Measurements from ENCODE around the gene WNK2.

Gene WNK2

GRCh38 chr9:93198117-93198837 lies 14.3 kb downstream of the WNK2 start:
- H3K27ac ChIP-seq (ENCODE audit: low read depth, low read length), result no peak overlapping the region
- no peaks in the 10 kb centered on the region for H3K27me3 ChIP-seq (ENCODE audit: low read length)
- TF ChIP-seq CTCF (IDR thresholded peaks at IDR 0.05; ENCODE audit: insufficient read depth, low read length, poor library complexity, severe bottlenecking), result no peak
- no peak for TF ChIP-seq EZH2phosphoT487 (conservative IDR thresholded peaks at IDR 0.05; ENCODE audit: low read length)
- no peak overlapping the region for H3K4me2 ChIP-seq (ENCODE audit: low read depth, low read length, poor library complexity, severe bottlenecking)
- no peak overlapping the region for H3K4me3 ChIP-seq (ENCODE audit: insufficient read depth, low read length, poor library complexity, severe bottlenecking)
- H3F3A ChIP-seq (ENCODE audit: insufficient read depth), result no peaks in the 10 kb centered on the region
- no peaks in the 10 kb centered on the region for H3K9me2 ChIP-seq (replicated peaks; ENCODE audit: insufficient read depth, low read length)
- no peaks in the 10 kb centered on the region for H3K79me2 ChIP-seq (ENCODE audit: insufficient read depth, low read length)
- H4K20me1 ChIP-seq (ENCODE audit: low read depth, low read length), result no peaks in the 10 kb centered on the region
- H3K36me3 ChIP-seq (ENCODE audit: low read length), result no peaks in the 10 kb centered on the region
- H3K9ac ChIP-seq (ENCODE audit: low read length), result no peak overlapping the region
- no peak overlapping the region for H2AFZ ChIP-seq (ENCODE audit: low read depth, low read length, severe bottlenecking)
- no peaks in the 10 kb centered on the region for H3K9me3 ChIP-seq (ENCODE audit: insufficient read depth, low read length)

- no peak overlapping the region for H3K4me3 ChIP-seq (ENCODE audit: insufficient read depth, low read length, poor library complexity, severe bottlenecking)
- H3K9ac ChIP-seq (ENCODE audit: low read length), result no peak overlapping the region
- no peaks in the 10 kb centered on the region for H3K9me2 ChIP-seq (replicated peaks; ENCODE audit: insufficient read depth, low read length)
- H3K4me2 ChIP-seq (ENCODE audit: low read depth, low read length, poor library complexity, severe bottlenecking), result no peak overlapping the region
- H3K36me3 ChIP-seq (ENCODE audit: low read length), result no peaks in the 10 kb centered on the region
- H3K27ac ChIP-seq (ENCODE audit: low read depth, low read length), result no peak overlapping the region
- no peaks in the 10 kb centered on the region for H4K20me1 ChIP-seq (ENCODE audit: low read depth, low read length)
- no peaks in the 10 kb centered on the region for H3K9me3 ChIP-seq (ENCODE audit: insufficient read depth, low read length)
- no peak for TF ChIP-seq EZH2phosphoT487 (conservative IDR thresholded peaks at IDR 0.05; ENCODE audit: low read length)
- no peak for TF ChIP-seq CTCF (IDR thresholded peaks at IDR 0.05; ENCODE audit: insufficient read depth, low read length, poor library complexity, severe bottlenecking)
- H3K79me2 ChIP-seq (ENCODE audit: insufficient read depth, low read length), result no peaks in the 10 kb centered on the region
- H3F3A ChIP-seq (ENCODE audit: insufficient read depth), result no peaks in the 10 kb centered on the region
- H2AFZ ChIP-seq (ENCODE audit: low read depth, low read length, severe bottlenecking), result no peak overlapping the region
- H3K27me3 ChIP-seq (ENCODE audit: low read length), result no peaks in the 10 kb centered on the region
These were observed 15.1 kb downstream of the WNK2 start for GRCh38 chr9:93198838-93199625.

GRCh38 chr9:93200449-93200742 lies 16.5 kb downstream of the WNK2 start:
- Histone ChIP-seq H2AFZ (ENCODE audit: low read depth, low read length, severe bottlenecking) (no peak overlapping the region), H3K9me2 (replicated peaks; ENCODE audit: insufficient read depth, low read length) (no peaks in the 10 kb centered on the region), H4K20me1 (ENCODE audit: low read depth, low read length) (no peaks in the 10 kb centered on the region), H3K27ac (ENCODE audit: low read depth, low read length) (no peak overlapping the region), H3K27me3 (ENCODE audit: low read length) (no peaks in the 10 kb centered on the region), H3K79me2 (ENCODE audit: insufficient read depth, low read length) (no peaks in the 10 kb centered on the region), H3K4me3 (ENCODE audit: insufficient read depth, low read length, poor library complexity, severe bottlenecking) (no peak overlapping the region), H3K9ac (ENCODE audit: low read length) (no peak overlapping the region), H3K9me3 (ENCODE audit: insufficient read depth, low read length) (no peaks in the 10 kb centered on the region), H3K36me3 (ENCODE audit: low read length) (no peaks in the 10 kb centered on the region), H3F3A (ENCODE audit: insufficient read depth) (no peaks in the 10 kb centered on the region), H3K4me2 (ENCODE audit: low read depth, low read length, poor library complexity, severe bottlenecking) (no peak overlapping the region)
- TF ChIP-seq CTCF (IDR thresholded peaks at IDR 0.05; ENCODE audit: insufficient read depth, low read length, poor library complexity, severe bottlenecking), result no peak
- no peak for TF ChIP-seq EZH2phosphoT487 (conservative IDR thresholded peaks at IDR 0.05; ENCODE audit: low read length)
